Posterior vena cava (tissue), 2 donors: ENCODE data around the gene NBPF11. TPM values are rescaled to one million over a fixed set of nuclear protein-coding genes. Genes with fewer than 3 reads are reported as not detected.
A peak's percentile ranks its signal among the peaks of the same experiment; 100 is the strongest.
"Not testable (repeated sequence)": the region's sequence is repeated elsewhere in the genome, so short reads cannot be mapped to it uniquely, and the experiment has no call there.

Experiments
- DNase-seq: peaks from one replicate; pipeline ENCODE4 v3.0.0-alpha.2; 2020; ENCODE audit warnings: low spot score
- intact Hi-C, 2 donors: fragments of 100-400 bp; cut with DNase I; formaldehyde crosslinking; loops; one replicate each; pipeline versions ENCODE4 v1.14.1 to v1.14.2; 2022 to 2023
- total RNA-seq, 2 donors: library from RNA; stranded (reverse); fragmentation: NEBNext Ultra II Directional; extraction: Animal tissue kit (Norgen Biotek cat#: 25700); gene quantifications; one replicate each; pipeline ENCODE4 v1.2.1, GENCODE V29; 2021
- donor health status: DM: yes; HTN: yes; CAD: no.
- donor health status: DM: yes; HTN: yes; CAD: no.

NBPF11 gene
- total RNA-seq, 2 donors from 2014 or later, result 6.7 to 9.7 TPM

GRCh38 chr1:148068606-148069005 is 83.5 kb downstream of the NBPF11 start:
- DNase-seq, intact Hi-C loops: not testable (repeated sequence)

- intact Hi-C loops, DNase-seq: not testable (repeated sequence)
Measured at GRCh38 chr1:148068201-148068600, 83.9 kb downstream of the NBPF11 start.

GRCh38 chr1:148060294-148060701 is 91.8 kb downstream of the NBPF11 start:
- intact Hi-C loops, result not testable (repeated sequence)
- peak; percentile 67 for DNase-seq

- intact Hi-C loops, DNase-seq: not testable (repeated sequence)
Measured at GRCh38 chr1:148057384-148057783, 94.7 kb downstream of the NBPF11 start.

Other genes starting within 250 kb of the NBPF11 start
- not detected for gene GJA8, start 249.5 kb downstream of the NBPF11 start, total RNA-seq
- 10 to 100 TPM in 1 of 2 donors, 1 to 10 TPM in 1; 8.5 to 11.3 TPM for gene GPR89B, start 223.9 kb downstream of the NBPF11 start, total RNA-seq